ENCODE data around the gene LARP4B. TPM values are rescaled to one million over a fixed set of nuclear protein-coding genes. Genes with fewer than 3 reads are reported as not detected.
A peak's percentile ranks its signal among the peaks of the same experiment; 100 is the strongest.

The LARP4B gene
- total RNA-seq, 3 donors from 2014 or later = 97.5 to 155 (median 116) TPM

- no peak for ATAC-seq
- Histone ChIP-seq H3K9me3 (no peaks in the 10 kb centered on the region), H3K4me3 (peak overlapping the region; percentile 78), H3K36me3 (ENCODE audit: low read depth) (peaks cover 3% of the 10 kb centered on the region), H3K4me1 (ENCODE audit: low read depth) (peaks cover 43% of the 10 kb centered on the region)
- no peak for TF ChIP-seq CTCF (IDR thresholded peaks at IDR 0.05)
- intact Hi-C loops (cut with DNase I, micrococcal nuclease) = no loop called here
- DNase-seq = no peak
Measured at GRCh38 chr10:929960-930624, 1.4 kb downstream of the LARP4B start.

- intact Hi-C loops (cut with DNase I, micrococcal nuclease) = no loop called here
- TF ChIP-seq CTCF (IDR thresholded peaks at IDR 0.05) = no peak
- ATAC-seq (no peak), DNase-seq (no peak)
- Histone ChIP-seq H3K4me1 (ENCODE audit: low read depth) (peaks cover 43% of the 10 kb centered on the region), H3K36me3 (ENCODE audit: low read depth) (peaks cover 3% of the 10 kb centered on the region), H3K9me3 (no peaks in the 10 kb centered on the region), H3K4me3 (no peak overlapping the region)
Measured at GRCh38 chr10:927131-927530, 4.4 kb downstream of the LARP4B start.

GRCh38 chr10:926075-926698, 5.3 kb downstream of the LARP4B start:
- Histone ChIP-seq H3K4me1 (ENCODE audit: low read depth) (peaks cover 47% of the 10 kb centered on the region), H3K36me3 (ENCODE audit: low read depth) (no peaks in the 10 kb centered on the region), H3K4me3 (no peak overlapping the region), H3K9me3 (no peaks in the 10 kb centered on the region)
- DNase-seq = peak in 2 of 3 donors; percentile 52 to 69
- intact Hi-C loops (cut with DNase I, micrococcal nuclease) = no loop called here
- TF ChIP-seq CTCF (IDR thresholded peaks at IDR 0.05) = no peak
- peak; percentile 80 for ATAC-seq

GRCh38 chr10:924524-924859, 7.0 kb downstream of the LARP4B start:
- no peak overlapping the region for H3K4me3 ChIP-seq
- no peak for TF ChIP-seq CTCF (IDR thresholded peaks at IDR 0.05)
- H3K9me3 ChIP-seq = no peaks in the 10 kb centered on the region
- ATAC-seq = peak; percentile 67
- no peak for DNase-seq
- peaks cover 38% of the 10 kb centered on the region for H3K4me1 ChIP-seq (ENCODE audit: low read depth)
- H3K36me3 ChIP-seq (ENCODE audit: low read depth) = no peaks in the 10 kb centered on the region
- intact Hi-C loops (cut with DNase I, micrococcal nuclease) = no loop called here

- intact Hi-C loops (cut with DNase I, micrococcal nuclease) = no loop called here
- Histone ChIP-seq H3K9me3 (no peaks in the 10 kb centered on the region), H3K36me3 (ENCODE audit: low read depth) (no peaks in the 10 kb centered on the region), H3K4me1 (ENCODE audit: low read depth) (peaks cover 36% of the 10 kb centered on the region), H3K4me3 (no peak overlapping the region)
- no peak for DNase-seq
- no peak for TF ChIP-seq CTCF (IDR thresholded peaks at IDR 0.05)
- ATAC-seq = peak; percentile 56
Measured at GRCh38 chr10:923844-924523, 7.5 kb downstream of the LARP4B start.
